GM21576 (cell line): ENCODE data around the gene TMPRSS6.

ENCODE experiments used
- ATAC-seq: cut with Tn5 transposase; IDR thresholded peaks from one replicate; pipeline ENCODE4 v1.9.1; 2021; ENCODE audit warnings: mild to moderate bottlenecking, moderate library complexity; ENCODE audit not compliant: unreplicated experiment

TMPRSS6 gene

GRCh38 chr22:37017356-37017755 lies 92.2 kb downstream of the TMPRSS6 start:
- ATAC-seq: no peak

GRCh38 chr22:37016134-37016910 lies 93.2 kb downstream of the TMPRSS6 start:
- no peak for ATAC-seq

- ATAC-seq: no peak
Observed at GRCh38 chr22:37015587-37015878, 94.0 kb downstream of the TMPRSS6 start.
